Cortex of kidney (tissue), 1 donor: ENCODE data around the gene LAMA3.

Source experiments
- DNase-seq: peaks from one replicate; lab custom pipeline; 2025; lab: John Stamatoyannopoulos, UW

LAMA3 gene

DNA sequence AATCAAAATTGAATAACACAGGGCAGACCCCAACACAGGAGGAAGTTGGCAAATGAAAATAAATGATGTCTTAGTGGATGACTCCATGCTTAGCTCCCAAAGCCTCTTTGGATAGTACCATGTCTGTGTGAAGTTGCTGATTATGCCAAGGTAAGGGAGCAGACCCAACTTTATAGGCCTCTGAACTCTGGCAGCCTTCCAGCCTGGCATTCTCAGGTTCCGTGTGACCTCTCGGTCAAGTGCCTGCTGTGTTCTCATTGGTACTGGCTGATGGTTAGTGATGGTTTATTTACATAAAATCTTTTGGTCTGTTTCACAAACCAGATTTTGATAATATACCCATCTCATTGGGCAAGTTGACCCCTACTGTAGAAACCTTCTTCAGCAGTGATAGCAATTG is 213.1 kb downstream of the LAMA3 start:
- no peak for DNase-seq

GRCh38 chr18:23903971-23904370 is 214.7 kb downstream of the LAMA3 start:
- DNase-seq, result no peak

GRCh38 chr18:23906658-23907057 is 217.4 kb downstream of the LAMA3 start:
- no peak for DNase-seq

DNA sequence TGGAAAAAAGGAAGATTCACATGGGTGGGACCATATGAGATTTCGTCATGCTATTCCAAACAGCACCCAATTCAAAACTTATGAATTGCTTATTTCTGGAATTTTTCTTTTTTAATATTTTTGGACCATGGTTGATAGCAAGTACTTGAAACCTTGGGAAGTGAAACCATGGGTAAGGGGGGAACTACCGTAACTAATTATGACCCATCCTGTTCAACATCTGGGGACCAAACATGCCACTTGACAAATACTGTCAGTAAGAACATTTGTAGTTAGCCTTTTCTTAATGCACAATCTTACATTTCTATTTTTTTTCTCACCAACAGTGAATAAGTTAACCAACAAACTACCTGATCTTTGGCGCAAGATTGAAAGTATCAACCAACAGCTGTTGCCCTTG is 219.6 kb downstream of the LAMA3 start:
- no peak for DNase-seq

DNA sequence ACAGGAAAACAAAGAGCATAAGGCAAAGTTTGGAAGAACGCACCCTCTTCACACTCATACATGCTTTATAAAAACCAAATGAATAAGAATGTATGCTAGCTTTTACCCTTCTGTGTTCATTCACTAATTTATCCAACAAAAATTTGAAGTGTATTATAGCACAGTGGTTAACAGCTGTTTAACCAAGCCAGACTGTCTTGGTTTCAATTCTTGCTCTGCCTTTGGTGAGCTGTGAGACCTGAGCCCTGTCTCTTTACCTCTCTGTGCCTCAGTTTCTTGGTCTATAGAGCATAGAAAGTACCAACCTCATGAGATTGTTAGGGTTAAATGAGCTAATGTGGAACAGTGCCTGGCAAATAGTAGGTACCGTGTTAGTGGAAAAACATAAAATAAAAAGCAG is 220.8 kb downstream of the LAMA3 start:
- no peak for DNase-seq

- DNase-seq, result no peak
Measured at GRCh38 chr18:23912356-23912755, 223.1 kb downstream of the LAMA3 start.

GRCh38 chr18:23916338-23916737 is 227.1 kb downstream of the LAMA3 start:
- DNase-seq, result no peak

- no peak for DNase-seq
Measured at GRCh38 chr18:23918395-23919032, 229.3 kb downstream of the LAMA3 start.

GRCh38 chr18:23920054-23920453 is 230.8 kb downstream of the LAMA3 start:
- DNase-seq, result no peak

DNA sequence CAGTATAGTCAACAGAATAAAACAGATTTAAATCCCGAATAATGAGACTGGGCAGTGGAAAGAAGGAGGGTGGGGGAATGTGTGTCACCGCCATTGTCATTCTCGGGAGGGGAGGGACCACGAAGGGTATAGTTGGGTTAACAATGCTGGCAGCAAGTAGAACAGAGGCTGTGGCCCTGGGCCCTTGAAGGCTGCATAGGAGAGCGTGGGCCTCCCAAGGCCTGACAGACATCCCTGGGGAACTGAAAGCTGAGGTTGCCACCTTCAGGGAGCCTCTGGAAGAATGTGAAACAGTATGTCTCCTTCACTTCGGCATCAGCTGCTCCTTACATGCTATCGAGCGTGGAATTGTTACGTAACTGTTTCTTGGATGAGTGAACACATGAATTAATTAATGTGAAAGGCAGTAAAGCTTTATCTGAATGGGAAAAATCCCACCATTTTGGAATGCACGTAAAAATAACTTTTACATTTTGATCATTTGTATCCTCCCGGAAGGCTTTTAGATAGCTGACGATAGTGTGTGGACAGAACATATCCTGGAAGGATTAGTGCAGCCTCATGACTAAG is 232.5 kb downstream of the LAMA3 start:
- DNase-seq, result no peak

DNA sequence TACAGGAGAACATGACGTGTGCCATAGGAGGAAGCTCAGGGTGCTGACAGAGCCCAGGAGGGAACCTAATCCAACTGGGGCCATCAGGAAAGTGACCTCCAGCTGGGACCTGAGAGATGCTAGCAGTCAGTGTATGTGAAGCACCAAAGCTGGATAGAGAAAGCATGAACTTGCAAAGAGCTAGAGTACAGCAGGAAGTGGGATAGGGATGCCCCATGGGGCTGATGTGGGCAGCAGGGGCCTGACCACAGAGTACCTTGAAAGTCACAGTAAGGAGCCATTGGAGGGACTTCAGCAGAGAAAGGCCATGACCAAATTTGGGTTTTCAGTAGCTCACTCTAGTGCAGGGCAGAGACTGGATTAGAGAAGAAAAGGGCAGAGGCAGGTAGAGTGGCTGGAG is 233.7 kb downstream of the LAMA3 start:
- DNase-seq, result no peak

GRCh38 chr18:23924813-23925212 is 235.6 kb downstream of the LAMA3 start:
- no peak for DNase-seq

GRCh38 chr18:23926571-23926970 is 237.3 kb downstream of the LAMA3 start:
- DNase-seq, result no peak

DNA sequence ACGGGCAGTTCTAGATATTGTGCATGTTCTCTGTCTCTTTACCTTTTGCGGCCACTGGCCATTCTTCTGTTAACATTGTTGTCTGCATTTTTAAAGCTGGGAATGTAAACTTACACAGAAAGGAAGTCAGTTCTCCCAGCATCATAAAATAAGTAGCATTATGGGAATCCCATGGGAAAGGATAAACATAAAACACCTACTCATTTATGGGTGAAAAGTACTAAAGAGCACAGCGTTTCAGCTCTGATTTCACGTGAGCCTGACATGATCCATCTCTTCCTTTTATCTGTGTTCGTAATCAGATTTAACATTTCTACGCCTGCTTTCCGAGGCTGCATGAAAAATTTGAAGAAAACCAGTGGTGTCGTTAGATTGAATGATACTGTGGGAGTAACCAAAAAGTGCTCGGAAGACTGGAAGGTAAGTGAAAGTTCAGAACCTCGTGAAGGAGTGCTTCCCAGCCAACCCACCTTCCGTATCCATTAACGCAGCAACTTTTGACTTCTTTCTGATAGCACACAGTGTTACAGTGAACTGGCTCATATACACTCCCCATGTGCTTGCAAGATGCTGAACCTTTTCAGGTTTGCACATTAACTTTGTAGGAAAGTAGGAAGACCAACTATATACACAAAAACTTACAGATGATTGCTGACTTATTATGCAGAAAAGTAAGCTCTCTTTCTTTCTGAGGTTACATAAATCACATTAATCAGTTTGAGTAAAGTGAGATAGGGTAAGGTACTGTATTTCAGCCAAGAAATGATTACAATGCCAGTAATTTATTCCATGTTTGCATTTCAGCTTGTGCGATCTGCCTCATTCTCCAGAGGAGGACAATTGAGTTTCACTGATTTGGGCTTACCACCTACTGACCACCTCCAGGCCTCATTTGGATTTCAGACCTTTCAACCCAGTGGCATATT is 238.8 kb downstream of the LAMA3 start:
- DNase-seq, result no peak

GRCh38 chr18:23929362-23929930 is 240.2 kb downstream of the LAMA3 start:
- DNase-seq, result no peak

GRCh38 chr18:23930002-23930401 is 240.7 kb downstream of the LAMA3 start:
- no peak for DNase-seq

DNA sequence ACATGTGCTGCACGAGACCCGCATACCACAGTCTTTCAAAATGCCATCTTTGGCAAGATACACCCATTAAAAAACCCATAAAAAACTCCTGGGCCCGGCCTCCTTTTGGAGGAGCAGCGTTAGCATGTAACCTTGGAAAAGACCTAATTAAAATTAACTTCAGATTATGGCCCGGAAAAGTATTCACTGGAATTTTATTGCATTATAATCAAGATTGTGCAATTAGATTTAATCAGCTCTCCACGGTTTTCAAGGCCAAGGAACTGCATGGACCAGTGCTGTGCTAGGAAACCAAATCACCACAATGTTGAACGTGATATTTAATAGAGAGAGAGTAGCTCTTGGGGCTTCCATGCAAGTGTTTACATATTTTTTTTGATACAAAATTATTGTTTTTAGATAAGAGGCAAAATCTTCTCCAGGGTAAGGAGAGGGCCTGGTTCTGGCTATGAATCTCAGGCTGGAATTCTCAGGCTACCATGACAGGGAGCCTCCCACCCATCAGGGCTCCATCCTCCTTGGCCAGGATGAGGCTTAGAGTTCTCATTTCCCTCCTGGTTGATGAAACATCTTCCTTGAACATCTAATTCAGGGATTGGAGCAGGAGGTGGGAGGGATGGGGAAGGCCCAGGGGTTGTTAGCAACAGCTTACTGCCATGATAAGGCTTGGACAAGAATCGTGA is 243.3 kb downstream of the LAMA3 start:
- no peak for DNase-seq

DNA sequence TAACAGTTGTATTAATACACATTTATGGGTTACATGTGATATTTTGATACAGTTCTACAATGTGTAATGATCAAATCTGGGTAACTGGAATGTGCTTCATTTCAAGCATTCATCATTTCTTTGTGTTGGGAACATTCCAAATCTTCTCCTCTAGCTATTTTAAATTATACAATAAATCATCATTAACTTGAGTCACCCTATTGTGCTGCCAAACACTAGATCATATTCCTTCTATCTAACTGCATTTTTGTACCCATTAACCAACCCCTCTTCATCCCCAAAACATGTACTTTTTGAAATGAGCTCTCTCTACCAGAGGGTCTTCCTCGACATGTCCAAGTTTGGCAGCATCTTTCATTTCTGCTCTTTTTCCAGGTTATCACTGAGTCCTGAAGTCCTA is 244.2 kb downstream of the LAMA3 start:
- DNase-seq, result no peak

DNA sequence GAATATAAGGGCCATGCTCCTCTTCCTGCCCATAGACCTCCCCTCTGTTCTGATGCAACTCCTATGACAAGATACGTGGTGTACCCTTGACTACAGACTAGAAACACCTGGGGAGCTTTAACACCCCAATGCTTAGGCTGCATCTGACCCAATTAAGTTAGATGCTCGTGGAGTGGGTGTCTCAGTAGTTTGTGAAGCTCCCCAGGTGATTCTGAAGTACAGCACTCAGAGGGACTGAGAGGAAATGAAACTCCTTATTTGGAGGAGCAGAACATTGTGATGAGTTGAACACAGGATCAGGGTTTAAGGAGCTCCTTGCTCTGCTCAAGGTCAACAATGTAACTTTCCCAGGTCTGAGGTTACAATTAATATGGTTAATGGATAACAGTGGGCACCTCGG is 245.0 kb downstream of the LAMA3 start:
- DNase-seq, result no peak

GRCh38 chr18:23934863-23935262 is 245.6 kb downstream of the LAMA3 start:
- DNase-seq, result no peak

- no peak for DNase-seq
Measured at GRCh38 chr18:23935804-23936203, 246.6 kb downstream of the LAMA3 start.

- no peak for DNase-seq
Measured at GRCh38 chr18:23936381-23936958, 247.2 kb downstream of the LAMA3 start.
